ENCODE data around the gene RUNX1. TPM values are rescaled to one million over a fixed set of nuclear protein-coding genes. Genes with fewer than 3 reads are reported as not detected.

The RUNX1 gene
- total and polyA plus RNA-seq, 2 donors (not counting 3 experiments of a cell fraction or from before 2014, with no cell fraction given), result 4.6 to 17.9 TPM

- Histone ChIP-seq H3K4me3 (replicated peaks in 1 of 3; ENCODE audit: insufficient read depth in 1 of 3, low read depth in 1 of 3, low read length in 3 of 3) (no peak overlapping the region), H2AFZ (ENCODE audit: low read depth, low read length) (peak overlapping the region; percentile 52), H3K9me1 (replicated peaks; ENCODE audit: control insufficient read depth, extremely low read depth, insufficient read depth, low read length) (no peaks in the 10 kb centered on the region), H3K79me2 (ENCODE audit: control insufficient read depth, insufficient read depth, low read length) (peaks cover 36% of the 10 kb centered on the region), H3K9me3 (replicated peaks; ENCODE audit: control insufficient read depth, insufficient read depth, low read length) (no peaks in the 10 kb centered on the region), H3K4me1 (ENCODE audit: control insufficient read depth, extremely low read depth, insufficient read depth, low read length) (peaks cover 37% of the 10 kb centered on the region), H4K20me1 (replicated peaks; ENCODE audit: control insufficient read depth, extremely low read depth, insufficient read depth, low read length) (no peaks in the 10 kb centered on the region), H3K27me3 (ENCODE audit: control insufficient read depth in 2 of 2, insufficient read depth in 2 of 2, low read length in 2 of 2) (no peaks in the 10 kb centered on the region), H3K36me3 (ENCODE audit: control insufficient read depth in 2 of 2, extremely low read depth in 1 of 2, insufficient read depth in 2 of 2, low read length in 2 of 2) (no peaks in the 10 kb centered on the region), H3K4me2 (ENCODE audit: insufficient read depth, low read length) (peak overlapping the region; percentile 74), H3K27ac (ENCODE audit: insufficient read depth, low read depth, low read length) (peak overlapping the region; percentile 100), H3K9ac (replicated peaks; ENCODE audit: extremely low read depth, insufficient read depth, low read length) (peak overlapping the region; percentile 91)
- FAIRE-seq (peak; percentile 70), DNase-seq (ENCODE audit: low read depth, low spot score) (peak; percentile 78)
- intact Hi-C loops (cut with micrococcal nuclease), result loop anchor here (1.0 to 10.0 kb wide), 7 partner anchors 28 to 1124 kb away; partner anchors contain the start of gene RUNX1
- CTCF ChIA-PET, result interaction anchor here (0.9 to 1.7 kb wide), 13 partner anchors 10 to 82 kb away, joined by 3 to 15 read pairs (median 5); no protein-coding TSS in a partner anchor
- no peak for TF ChIP-seq EZH2 (IDR thresholded peaks at IDR 0.05; ENCODE audit: borderline replicate concordance, low read depth, low read length, severe bottlenecking)
- peak; percentile 8 for TF ChIP-seq POLR2AphosphoS5 (IDR thresholded peaks at IDR 0.05; ENCODE audit: insufficient read depth, low read depth, low read length)
- dilution Hi-C loops (cut with MboI; ENCODE audit: extremely low pct_ligation_motif_present, low sequenced_read_pairs), result no loop called here
- POLR2A ChIA-PET, result interaction anchor here (0.6 to 1.7 kb wide), 4 partner anchors 11 to 81 kb away, joined by 3 to 8 read pairs (median 4); no protein-coding TSS in a partner anchor
- TSS peak; percentile 91 for BruUV-seq (replicated peaks)
Measured at GRCh38 chr21:34807881-34808568, 241.1 kb downstream of the RUNX1 start.

DNA sequence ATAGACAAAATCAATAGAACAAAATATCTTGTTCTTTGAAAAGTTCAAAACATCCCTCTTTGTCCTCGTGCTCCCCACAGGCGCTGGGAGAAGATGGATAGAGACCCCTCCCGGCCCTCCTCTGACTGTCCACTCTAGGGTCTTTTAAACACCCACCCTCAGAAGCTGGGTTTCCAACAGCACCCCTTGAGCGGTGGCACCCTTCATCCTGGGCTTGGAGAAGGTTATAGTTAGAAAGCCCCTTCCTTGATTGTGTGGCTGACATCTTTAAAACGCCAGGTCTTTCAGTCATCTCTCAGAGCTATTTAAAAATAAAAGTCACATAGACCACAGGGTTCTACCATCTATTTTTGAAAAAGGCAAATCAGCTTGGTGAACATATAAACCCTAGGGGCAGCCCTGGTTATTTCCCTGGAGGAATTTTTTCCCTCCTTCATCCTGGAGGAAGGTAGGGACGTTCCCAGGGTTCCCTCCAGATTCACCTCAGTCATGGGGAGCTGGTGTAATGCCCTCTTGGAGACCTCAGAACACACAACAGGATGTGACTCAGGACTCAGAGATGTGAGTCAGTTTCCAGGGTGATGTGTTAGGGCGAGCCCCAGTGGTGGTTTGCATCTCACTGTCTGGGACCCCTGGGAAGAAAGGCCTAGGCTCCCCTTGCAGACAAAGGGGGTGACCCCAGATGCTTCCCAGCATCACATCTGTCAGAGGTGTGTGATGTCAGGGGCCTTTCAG, 241.8 kb downstream of the RUNX1 start:
- no peaks in the 10 kb centered on the region for H4K20me1 ChIP-seq (replicated peaks; ENCODE audit: control insufficient read depth, extremely low read depth, insufficient read depth, low read length)
- dilution Hi-C loops (cut with MboI; ENCODE audit: extremely low pct_ligation_motif_present, low sequenced_read_pairs) (no loop called here), intact Hi-C loops (cut with micrococcal nuclease) (loop anchor here (1.0 to 10.0 kb wide), 7 partner anchors 29 to 1125 kb away; partner anchors contain the start of gene RUNX1)
- ChIA-PET CTCF (interaction anchor here (1.0 to 1.7 kb wide), 12 partner anchors 9 to 82 kb away, joined by 3 to 15 read pairs (median 4); no protein-coding TSS in a partner anchor), POLR2A (interaction anchor here (0.5 to 1.7 kb wide), 4 partner anchors 29 to 450 kb away, joined by 3 to 8 read pairs (median 4); no protein-coding TSS in a partner anchor)
- BruUV-seq (replicated peaks), result no TSS peak
- no peaks in the 10 kb centered on the region for H3K27me3 ChIP-seq (ENCODE audit: control insufficient read depth in 2 of 2, insufficient read depth in 2 of 2, low read length in 2 of 2)
- no peaks in the 10 kb centered on the region for H3K36me3 ChIP-seq (ENCODE audit: control insufficient read depth in 2 of 2, extremely low read depth in 1 of 2, insufficient read depth in 2 of 2, low read length in 2 of 2)
- H3K4me1 ChIP-seq (ENCODE audit: control insufficient read depth, extremely low read depth, insufficient read depth, low read length), result peaks cover 37% of the 10 kb centered on the region
- peak; percentile 94 for DNase-seq (ENCODE audit: low read depth, low spot score)
- TF ChIP-seq POLR2A (IDR thresholded peaks at IDR 0.05; ENCODE audit: low read depth, low read length) (no peak), CTCF (IDR thresholded peaks at IDR 0.05; ENCODE audit: extremely low read depth in 1 of 2, insufficient read depth in 1 of 2, low read depth in 1 of 2, low read length in 2 of 2) (no peak), EZH2 (IDR thresholded peaks at IDR 0.05; ENCODE audit: borderline replicate concordance, low read depth, low read length, severe bottlenecking) (no peak), GATA2 (IDR thresholded peaks at IDR 0.05; ENCODE audit: insufficient read depth, insufficient read length, low read depth, low read length) (peak; percentile 31), POLR2AphosphoS5 (IDR thresholded peaks at IDR 0.05; ENCODE audit: insufficient read depth, low read depth, low read length) (peak; percentile 87), FOS (IDR thresholded peaks at IDR 0.05; ENCODE audit: borderline replicate concordance, insufficient read depth, low read length) (peak; percentile 86), JUN (IDR thresholded peaks at IDR 0.05; ENCODE audit: borderline replicate concordance, insufficient read depth, insufficient read length, low read depth) (peak; percentile 97), MYC (IDR thresholded peaks at IDR 0.05; ENCODE audit: low read depth, low read length) (no peak)
- TF ChIP-seq, protein P1, sequence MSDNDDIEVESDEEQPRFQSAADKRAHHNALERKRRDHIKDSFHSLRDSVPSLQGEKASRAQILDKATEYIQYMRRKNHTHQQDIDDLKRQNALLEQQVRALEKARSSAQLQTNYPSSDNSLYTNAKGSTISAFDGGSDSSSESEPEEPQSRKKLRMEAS (IDR thresholded peaks at IDR 0.05; ENCODE audit: insufficient read depth, insufficient read length), result no peak
- peaks cover 36% of the 10 kb centered on the region for H3K79me2 ChIP-seq (ENCODE audit: control insufficient read depth, insufficient read depth, low read length)
- no peak overlapping the region for H2AFZ ChIP-seq (ENCODE audit: low read depth, low read length)
- peak overlapping the region; percentile 100 for H3K27ac ChIP-seq (ENCODE audit: insufficient read depth, low read depth, low read length)
- peak overlapping the region; percentile 74 for H3K4me2 ChIP-seq (ENCODE audit: insufficient read depth, low read length)
- no peaks in the 10 kb centered on the region for H3K9me3 ChIP-seq (replicated peaks; ENCODE audit: control insufficient read depth, insufficient read depth, low read length)
- FAIRE-seq, result peak; percentile 81
- no peaks in the 10 kb centered on the region for H3K9me1 ChIP-seq (replicated peaks; ENCODE audit: control insufficient read depth, extremely low read depth, insufficient read depth, low read length)
- H3K4me3 ChIP-seq (replicated peaks in 1 of 3; ENCODE audit: insufficient read depth in 1 of 3, low read depth in 1 of 3, low read length in 3 of 3), result no peak overlapping the region
- peak overlapping the region; percentile 91 for H3K9ac ChIP-seq (replicated peaks; ENCODE audit: extremely low read depth, insufficient read depth, low read length)

Data from endothelial cell of umbilical vein (primary cell).